Stimulated activated CD4-positive, alpha-beta T cell treated with anti-CD3 and anti-CD28 coated beads, Interleukin-4, amount 100 ng/mL, for 48 hours (primary cell): ENCODE measurements around the gene HILPDA.
"Not testable (repeated sequence)": the region's sequence is repeated elsewhere in the genome, so short reads cannot be mapped to it uniquely, and the experiment has no call there.

Source experiments
- DNase-seq, 2 donors: peaks; one replicate each; pipeline ENCODE4 v3.0.0-alpha.2; 2020; ENCODE audit warnings: low read depth in 2 of 2

Gene HILPDA

GRCh38 chr7:128463345-128463744, 7.7 kb downstream of the HILPDA start:
- not testable (repeated sequence) for DNase-seq

DNA sequence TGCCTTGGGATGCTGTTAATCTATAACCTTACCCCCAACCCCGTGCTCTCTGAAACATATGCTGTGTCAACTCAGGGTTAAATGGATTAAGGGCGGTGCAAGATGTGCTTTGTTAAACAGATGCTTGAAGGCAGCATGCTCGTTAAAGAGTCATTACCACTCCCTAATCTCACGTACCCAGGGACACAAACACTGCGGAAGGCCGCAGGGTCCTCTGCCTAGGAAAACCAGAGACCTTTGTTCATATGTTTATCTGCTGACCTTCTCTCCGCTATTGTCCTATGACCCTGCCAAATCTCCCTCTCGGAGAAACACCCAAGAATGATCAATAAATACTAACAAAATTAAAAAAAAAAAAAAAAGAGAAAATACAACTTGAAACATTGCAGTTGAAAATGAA, 8.3 kb downstream of the HILPDA start:
- DNase-seq, result not testable (repeated sequence)

DNA sequence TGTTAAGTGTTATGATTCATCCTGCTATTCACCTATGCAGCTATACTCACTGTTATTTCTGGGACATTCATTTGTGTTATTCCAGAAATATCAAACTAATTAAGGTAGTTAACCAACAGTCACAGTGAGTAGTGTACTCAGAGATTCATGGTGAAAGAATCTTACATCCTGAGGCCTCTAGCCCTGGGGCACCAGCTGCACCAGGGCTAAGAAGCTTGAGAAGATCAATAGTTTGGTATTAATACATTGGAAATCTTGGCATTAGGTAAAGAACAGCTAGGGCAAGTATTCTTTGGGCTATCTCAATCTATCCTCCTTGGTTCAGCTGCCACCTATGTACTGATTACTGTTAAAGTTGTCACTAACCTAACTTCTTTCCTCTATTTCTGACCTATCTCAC, 11.2 kb downstream of the HILPDA start:
- DNase-seq, result not testable (repeated sequence)

DNA sequence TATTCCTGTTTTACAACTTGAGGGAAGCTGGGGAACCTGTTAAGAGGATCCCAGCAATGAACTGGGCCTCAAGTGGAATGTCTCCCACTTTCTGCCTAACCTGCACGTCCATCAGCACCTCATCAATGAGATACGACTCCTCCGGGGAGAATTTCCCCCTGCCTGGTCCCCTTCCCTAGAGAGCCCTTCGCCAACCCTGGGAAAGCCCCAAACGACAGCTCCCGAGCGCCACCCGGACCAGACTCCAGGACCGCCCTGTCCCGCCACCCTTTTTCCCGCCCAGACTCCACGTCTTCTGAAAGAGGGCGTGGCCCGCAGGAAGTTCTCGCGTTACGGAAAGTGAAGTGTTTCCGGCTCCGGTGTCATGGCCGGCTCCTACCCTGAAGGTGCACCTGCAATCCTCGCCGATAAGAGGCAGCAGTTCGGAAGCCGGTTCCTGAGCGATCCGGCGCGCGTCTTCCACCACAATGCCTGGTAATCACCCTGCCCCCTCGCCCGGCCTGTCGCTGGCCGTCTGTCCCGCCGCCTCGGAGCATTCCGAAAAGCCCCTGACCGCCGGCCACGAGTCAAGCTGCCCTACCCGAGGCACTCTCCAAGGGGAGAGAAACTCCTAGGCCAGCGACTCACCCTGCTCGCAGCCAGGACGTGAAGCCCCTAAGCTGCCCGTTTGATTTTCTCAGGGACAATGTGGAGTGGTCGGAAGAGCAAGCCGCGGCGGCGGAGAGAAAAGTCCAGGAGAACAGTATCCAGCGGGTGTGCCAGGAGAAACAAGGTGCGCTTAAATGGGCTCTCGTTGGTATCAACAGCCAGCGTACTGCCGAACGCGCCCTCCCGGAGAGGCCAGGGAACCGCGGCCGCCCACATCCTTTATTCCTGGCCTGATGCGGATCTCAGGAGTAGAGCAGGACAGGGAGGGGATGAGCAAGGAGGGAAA, 21.0 kb downstream of the HILPDA start, which contains the start of gene METTL2B:
Gene METTL2B (plus strand): TSS at position 347 of the 934 bp plus-strand sequence. CDS start 18 bp downstream, at position 365.
- DNase-seq, result peak; percentile 84 to 88

DNA sequence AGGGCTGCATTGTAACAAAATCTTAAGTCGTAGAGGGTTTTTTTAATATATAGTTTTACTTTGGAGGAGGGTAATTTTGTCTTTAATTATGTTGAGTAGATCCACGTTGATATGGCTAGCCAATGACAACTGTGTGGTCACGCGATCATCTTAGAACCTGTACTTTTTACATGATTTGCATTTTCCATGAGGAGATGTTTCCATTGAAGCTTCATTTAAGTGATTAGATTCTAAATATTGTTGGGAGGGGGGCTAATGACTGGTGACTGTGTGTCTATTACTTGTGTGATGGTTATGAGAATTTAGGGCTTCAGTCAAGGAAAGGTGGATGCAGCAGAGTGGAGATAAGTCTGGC, 21.6 kb downstream of the HILPDA start:
- DNase-seq, result not testable (repeated sequence)

DNA sequence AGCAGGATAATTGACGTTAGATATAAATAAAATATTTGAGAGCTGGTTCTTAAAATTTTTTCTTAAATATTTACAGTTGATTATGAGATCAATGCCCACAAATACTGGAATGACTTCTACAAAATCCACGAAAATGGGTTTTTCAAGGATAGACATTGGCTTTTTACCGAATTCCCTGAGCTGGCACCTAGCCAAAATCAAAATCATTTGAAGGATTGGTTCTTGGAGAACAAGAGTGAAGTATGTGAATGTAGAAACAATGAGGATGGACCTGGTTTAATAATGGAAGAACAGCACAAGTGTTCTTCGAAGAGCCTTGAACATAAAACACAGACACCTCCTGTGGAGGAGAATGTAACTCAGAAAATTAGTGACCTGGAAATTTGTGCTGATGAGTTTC, 23.4 kb downstream of the HILPDA start:
- DNase-seq, result not testable (repeated sequence)

DNA sequence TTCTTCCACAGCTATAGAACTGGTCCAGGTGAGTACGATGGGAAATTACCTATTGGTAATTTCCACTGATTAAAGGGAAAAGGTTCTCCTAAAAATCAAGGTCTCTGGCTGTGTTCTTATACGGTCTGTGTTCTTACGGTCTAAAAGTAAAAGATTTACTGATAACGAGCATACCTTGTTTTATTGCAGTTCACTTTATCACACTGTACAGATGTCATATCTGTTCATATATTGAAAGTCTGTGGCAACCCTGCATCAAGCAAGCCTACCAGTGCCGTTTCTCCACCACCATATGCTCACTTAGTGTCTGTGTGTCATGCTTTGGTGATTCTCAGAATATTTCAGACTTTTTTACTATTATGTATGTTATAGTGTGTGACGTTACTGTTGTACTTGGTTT, 32.5 kb downstream of the HILPDA start:
- not testable (repeated sequence) for DNase-seq

GRCh38 chr7:128497405-128497804, 41.7 kb downstream of the HILPDA start:
- DNase-seq, result no peak

- not testable (repeated sequence) for DNase-seq
These were observed 49.7 kb downstream of the HILPDA start for GRCh38 chr7:128505416-128505815.

DNA sequence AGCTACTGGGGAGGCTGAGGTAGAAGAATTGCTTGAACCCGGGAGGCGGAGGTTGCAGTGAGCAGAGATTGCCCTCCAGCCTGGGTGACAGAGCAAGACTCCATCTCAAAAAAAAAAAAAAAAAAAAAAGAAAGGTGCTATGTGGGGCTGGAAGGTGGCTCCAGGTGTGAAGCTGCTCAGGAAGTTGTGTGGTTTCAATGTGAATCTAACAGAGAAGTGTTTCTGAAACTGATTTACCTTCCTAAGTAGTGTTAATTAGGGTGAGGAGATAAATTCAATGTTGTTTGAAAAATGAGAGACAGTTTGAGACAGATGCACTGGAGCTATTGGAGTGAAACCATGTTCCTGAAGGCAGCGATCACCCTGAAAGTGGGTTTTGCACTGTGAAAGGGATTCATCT, 51.1 kb downstream of the HILPDA start:
- DNase-seq, result not testable (repeated sequence)

GRCh38 chr7:128507321-128507993, 51.8 kb downstream of the HILPDA start:
- DNase-seq, result not testable (repeated sequence)
